ENCODE results near the gene IGFLR1.
A peak's percentile ranks its signal among the peaks of the same experiment; 100 is the strongest.

DNA sequence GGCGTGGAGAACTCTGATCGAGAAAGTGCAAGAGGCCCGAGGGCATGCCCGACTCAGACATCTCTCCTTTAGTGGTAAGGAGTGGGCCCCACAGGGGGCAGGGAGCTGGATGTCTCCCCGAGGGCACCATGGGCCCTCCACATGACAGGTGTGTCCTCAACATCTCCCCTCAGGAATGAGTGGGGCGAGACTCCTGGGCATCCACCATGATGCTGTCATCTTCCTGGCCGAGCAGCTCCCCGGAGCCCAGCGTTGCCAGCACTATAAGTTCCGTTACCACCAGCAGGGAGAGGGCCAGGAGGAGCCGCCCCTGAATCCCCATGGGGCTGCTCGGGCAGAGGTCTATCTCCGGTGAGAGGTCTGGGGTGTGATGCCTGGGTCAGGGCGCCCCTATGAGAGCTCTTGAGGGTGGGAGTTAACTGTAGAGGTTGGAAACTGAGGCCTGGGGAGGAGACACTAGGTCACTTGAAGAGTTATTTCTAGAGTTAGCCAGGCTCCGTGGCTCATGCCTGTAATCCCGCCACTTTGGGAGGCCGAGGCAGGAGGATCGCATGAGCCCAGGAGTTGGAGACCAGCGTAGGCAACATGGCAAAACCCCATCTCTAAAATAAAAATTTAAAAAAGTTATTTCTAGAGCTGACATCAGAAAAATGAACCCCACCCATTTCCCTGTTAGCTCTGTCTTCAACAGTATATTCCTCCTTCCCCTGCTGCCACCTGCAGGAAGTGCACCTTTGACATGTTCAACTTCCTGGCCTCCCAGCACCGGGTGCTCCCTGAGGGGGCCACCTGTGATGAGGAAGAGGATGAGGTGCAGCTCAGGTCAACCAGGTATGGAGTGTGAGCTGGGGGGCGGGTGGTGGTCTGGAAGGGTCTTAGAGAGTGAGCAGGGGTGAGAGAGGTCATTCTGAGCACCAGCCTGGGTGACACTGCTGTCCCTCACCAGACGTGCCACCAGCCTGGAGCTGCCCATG, 5.1 kb downstream of the IGFLR1 start:
- TF ChIP-seq, protein P1, sequence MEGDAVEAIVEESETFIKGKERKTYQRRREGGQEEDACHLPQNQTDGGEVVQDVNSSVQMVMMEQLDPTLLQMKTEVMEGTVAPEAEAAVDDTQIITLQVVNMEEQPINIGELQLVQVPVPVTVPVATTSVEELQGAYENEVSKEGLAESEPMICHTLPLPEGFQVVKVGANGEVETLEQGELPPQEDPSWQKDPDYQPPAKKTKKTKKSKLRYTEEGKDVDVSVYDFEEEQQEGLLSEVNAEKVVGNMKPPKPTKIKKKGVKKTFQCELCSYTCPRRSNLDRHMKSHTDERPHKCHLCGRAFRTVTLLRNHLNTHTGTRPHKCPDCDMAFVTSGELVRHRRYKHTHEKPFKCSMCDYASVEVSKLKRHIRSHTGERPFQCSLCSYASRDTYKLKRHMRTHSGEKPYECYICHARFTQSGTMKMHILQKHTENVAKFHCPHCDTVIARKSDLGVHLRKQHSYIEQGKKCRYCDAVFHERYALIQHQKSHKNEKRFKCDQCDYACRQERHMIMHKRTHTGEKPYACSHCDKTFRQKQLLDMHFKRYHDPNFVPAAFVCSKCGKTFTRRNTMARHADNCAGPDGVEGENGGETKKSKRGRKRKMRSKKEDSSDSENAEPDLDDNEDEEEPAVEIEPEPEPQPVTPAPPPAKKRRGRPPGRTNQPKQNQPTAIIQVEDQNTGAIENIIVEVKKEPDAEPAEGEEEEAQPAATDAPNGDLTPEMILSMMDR (IDR thresholded peaks at IDR 0.05 in 8 of 11, conservative IDR thresholded peaks at IDR 0.05 in 3 of 11) = peak in 2 of 11 experiments; percentile 9 to 12
- no peak for TF ChIP-seq POLR2A (IDR thresholded peaks at IDR 0.05)
- peak in 2 of 3 donors; percentile 34 to 70 for TF ChIP-seq POLR2AphosphoS5 (IDR thresholded peaks at IDR 0.05)
